ENCODE data around the gene AFF1. TPM values are rescaled to one million over a fixed set of nuclear protein-coding genes. Genes with fewer than 3 reads are reported as not detected.

AFF1 gene
- total RNA-seq, 1 experiment from 2014 or later, result 4.5 TPM

DNA sequence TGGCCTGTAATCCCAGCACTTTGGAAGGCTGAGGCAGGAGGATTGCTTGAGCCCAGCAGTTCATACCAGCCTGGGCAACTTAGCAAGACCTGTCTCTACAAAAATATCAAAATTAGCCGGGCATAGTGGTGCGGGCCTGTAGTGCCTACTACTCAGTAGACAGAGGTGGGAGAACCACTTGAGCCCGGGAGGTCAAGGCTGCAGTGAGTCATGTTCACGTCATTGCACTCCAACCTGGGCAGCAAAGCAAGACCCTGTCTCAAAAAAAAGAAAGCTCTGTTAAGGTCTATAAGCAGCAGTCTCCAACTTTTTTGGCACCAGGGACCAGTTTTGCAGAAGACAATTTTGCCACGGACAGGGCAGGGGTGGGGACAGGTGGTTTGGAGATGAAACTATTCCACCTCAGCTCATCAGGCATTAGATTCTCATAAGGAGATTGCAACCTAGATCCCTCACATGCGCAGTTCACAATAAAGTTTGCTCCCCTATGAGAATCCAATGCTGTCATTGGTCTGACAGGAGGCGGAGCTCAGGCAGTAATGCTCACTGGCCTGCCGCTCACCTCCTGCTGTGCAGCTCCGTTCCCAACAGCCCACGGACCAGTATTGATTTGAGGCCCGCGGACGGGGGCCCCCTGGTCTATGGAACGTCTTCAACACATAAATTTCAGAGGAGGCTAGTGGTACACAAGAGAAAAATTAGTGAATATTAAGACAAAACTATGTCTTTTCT is 217.7 kb downstream of the AFF1 start:
- peak; percentile 3 for DNase-seq (ENCODE audit: low read depth)

DNA sequence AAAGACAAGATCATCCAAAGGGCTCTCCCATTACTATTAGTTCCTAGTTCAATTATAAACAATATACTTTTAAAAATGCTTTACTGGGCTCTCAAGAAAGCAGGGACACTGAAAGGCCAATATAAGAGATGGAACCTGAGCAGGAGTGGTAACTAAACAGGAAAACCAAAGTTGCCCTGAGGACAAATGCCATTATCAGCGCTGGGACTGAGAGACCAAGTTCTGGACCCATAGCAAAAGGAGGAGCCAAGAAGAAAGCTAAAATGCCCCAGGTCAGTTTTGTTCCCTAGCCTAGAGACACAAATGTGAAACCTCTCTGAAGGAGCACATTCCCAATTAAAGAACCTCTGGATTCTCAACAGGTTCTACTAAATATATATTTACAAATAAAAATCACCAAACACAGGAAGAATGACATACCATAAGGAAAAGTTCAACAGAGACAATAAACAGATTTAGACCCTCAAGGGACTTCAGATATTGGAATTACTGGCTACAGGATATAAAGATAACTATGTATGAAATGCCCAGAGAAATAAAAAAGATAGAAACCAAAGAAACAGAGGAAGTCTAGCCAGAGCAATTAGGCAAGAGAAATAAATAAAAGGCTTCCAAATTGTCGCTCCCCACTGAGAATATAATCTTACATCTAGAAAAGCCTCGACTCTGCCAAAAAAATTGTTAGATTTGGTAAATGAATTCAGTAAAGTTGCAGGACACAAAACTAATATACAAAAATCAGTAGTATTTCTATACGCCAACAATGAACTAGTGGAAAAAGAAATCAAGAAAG is 218.5 kb downstream of the AFF1 start:
- DNase-seq (ENCODE audit: low read depth), result no peak

DNA sequence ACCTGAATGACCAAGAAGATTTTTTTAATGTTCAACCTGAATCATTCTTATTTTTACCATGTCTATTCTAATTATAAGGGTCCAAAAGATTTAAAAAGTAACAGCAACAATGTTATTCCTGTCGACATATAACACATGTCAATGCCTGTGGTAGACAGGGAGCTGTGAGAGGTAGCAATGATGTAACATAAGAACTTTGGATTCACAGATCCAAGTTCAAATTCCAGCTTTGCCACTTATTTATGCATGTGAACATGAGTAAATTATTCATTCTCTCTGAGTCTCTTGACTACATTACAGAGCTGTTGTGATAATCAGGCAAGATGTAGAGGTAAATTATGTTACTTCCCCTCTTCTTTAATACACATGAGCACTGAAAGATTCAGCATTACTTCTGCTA is 231.1 kb downstream of the AFF1 start:
- DNase-seq (ENCODE audit: low read depth), result no peak

DNA sequence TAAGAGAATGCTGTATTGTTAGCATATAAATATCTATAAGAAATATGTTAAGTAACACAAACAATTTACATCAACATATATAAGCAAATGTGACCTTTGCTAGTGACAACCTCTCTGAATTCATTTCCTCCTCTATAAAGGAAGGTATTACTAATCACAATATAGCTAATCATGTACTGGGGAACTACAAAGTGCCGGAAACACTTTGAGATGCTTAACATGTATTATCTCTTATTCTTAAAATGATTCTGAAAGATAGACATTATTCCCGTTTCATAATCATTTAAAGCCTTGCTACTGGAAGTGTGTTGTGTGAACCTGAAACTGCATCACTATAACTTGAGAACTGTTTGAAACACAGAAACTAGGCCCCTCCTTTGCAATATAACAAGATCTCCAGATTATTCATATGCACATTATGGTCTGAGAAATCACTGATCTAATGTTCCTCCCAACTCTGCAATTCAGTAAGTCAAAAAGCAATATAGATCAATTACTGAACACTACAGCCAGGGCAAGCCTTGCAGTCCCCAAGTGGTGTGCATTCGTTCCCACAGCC is 231.6 kb downstream of the AFF1 start:
- DNase-seq (ENCODE audit: low read depth), result no peak

- no peak for DNase-seq (ENCODE audit: low read depth)
These were observed 237.1 kb downstream of the AFF1 start for GRCh38 chr4:87171944-87172343.

DNA sequence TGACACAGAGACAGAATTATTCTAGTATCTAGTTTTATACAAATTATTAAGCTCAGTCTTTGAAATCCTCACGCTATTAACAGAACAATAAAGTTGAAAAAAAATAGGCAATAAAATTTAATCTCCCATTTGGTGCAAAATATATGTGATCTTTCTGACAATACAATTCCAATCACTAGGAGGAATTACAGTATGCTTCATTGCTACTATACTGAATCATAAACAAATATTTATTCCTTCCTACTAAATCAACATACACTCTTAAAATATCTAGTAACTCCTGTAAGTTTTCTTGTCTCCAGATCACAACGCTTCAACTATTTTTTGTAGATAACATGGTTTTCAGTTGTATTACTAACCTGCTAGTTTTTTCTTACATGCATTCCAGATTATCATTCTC is 239.9 kb downstream of the AFF1 start:
- DNase-seq (ENCODE audit: low read depth), result no peak

GRCh38 chr4:87179751-87180150 is 244.9 kb downstream of the AFF1 start:
- no peak for DNase-seq (ENCODE audit: low read depth)

DNA sequence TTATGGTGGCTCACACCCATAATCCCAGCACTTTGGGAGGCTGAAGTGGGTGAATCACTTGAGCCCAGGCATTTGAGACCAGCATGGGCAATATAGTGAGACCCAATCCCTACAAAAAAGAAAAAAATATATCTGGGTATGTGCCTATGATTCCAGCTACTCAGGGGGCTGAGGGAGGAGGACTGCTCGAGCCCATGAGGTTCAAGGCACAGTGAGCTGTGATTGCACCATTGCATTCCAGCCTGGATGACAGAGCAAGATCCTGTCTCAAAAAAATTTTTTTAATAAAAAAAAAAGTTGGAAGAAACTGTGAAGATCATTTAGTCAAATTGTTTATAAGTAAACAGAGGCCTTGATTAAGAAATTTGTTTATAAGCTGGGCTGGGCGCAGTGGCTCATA is 246.0 kb downstream of the AFF1 start:
- DNase-seq (ENCODE audit: low read depth), result no peak

- DNase-seq (ENCODE audit: low read depth), result no peak
These were observed 250.5 kb downstream of the AFF1 start for GRCh38 chr4:87185146-87185870.

DNA sequence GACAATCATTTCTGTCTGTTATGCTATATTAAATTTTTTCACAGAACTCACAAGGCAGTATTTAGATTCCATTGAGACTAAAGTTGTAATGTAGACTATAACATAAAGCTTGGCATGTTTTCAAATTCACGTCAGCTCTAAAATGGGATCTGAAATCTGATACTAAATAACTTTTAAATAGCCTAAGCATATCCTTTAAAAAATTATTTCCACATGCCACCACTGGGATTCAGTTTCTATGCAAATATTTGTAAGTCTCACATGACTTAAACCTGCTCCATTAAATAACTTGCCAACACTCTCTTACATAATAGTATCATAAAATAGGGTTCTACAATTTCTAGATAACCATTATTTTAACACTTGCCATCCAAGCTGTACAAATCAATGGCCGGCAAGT is 253.2 kb downstream of the AFF1 start:
- no peak for DNase-seq (ENCODE audit: low read depth)

DNA sequence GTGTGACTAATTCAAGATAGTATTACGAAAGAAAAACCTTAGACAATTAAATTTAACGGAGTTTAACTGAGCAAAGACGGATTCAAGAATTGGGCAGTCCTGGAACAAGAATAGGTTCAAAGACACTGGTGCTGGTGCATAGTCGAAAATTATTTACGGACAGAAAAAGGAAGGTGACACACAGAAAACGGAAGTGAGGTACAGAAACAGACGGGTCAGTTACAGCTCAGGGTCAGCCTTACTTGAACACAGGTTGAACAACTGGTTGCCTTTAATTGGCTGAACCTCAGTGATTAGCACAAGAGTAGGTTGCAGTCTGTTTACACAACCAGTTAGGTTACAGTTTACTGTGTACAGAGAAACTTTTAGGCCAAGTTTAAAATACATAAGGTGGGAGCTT is 254.1 kb downstream of the AFF1 start:
- DNase-seq (ENCODE audit: low read depth), result no peak

Other genes with a start within 250 kb of the AFF1 start
- not detected in 2 replicates for gene SLC10A6, start 85.6 kb upstream of the AFF1 start, total RNA-seq (2014; rRNA removed; shearing (Covaris generic))
- gene C4orf36, start 42.6 kb upstream of the AFF1 start, total RNA-seq (2014; rRNA removed; shearing (Covaris generic)), result 0.40 and 4.1 TPM in 2 replicates